H1 (cell line): ENCODE measurements around the gene ASTN2. TPM values are rescaled to one million over a fixed set of nuclear protein-coding genes. Genes with fewer than 3 reads are reported as not detected.

Experiments
- CTCF ChIA-PET: fragments of 300-600 bp; sonication (Branson Sonifier 250); formaldehyde crosslinking; loops from one replicate; lab custom pipeline; 2021; ENCODE audit not compliant: partially characterized antibody; lab: Charles Lee
- POLR2A ChIA-PET: fragments of 300-600 bp; sonication (Branson Sonifier 250); formaldehyde crosslinking; loops from one replicate; lab custom pipeline; 2021; ENCODE audit warnings: inconsistent platforms; ENCODE audit not compliant: partially characterized antibody; lab: Charles Lee
- DNase-seq, 2 experiments: peaks; one replicate each; pipeline versions ENCODE4 v3.0.0 to v3.0.0-alpha.2; 2010 to 2022; ENCODE audit warnings: low spot score in 2 of 2, low read depth in 1 of 2, mixed read lengths in 1 of 2
- FAIRE-seq: peaks from 2 replicates; lab custom pipeline; 2011; peaks lifted over from hg19 to GRCh38; lab: Jason Lieb, UNC
- H2AFZ ChIP-seq: 2 replicates; pipeline ENCODE4 v1.8.1; 2012; ENCODE audit warnings: low read length, inconsistent platforms
- H2AK5ac ChIP-seq: 2 replicates; pipeline ENCODE4 v1.6.1; 2013; ENCODE audit warnings: low read depth, low read length
- H2BK120ac ChIP-seq: replicated peaks from 2 replicates; pipeline ENCODE3; 2013; ENCODE audit warnings: low read depth, low read length, inconsistent platforms
- H2BK12ac ChIP-seq: 2 replicates; pipeline ENCODE4 v1.6.1; 2013; ENCODE audit warnings: low read depth, low read length
- H2BK15ac ChIP-seq: 2 replicates; pipeline ENCODE4 v1.6.1; 2013; ENCODE audit warnings: low read length
- H2BK20ac ChIP-seq: 2 replicates; pipeline ENCODE4 v1.6.1; 2013; ENCODE audit warnings: low read length
- H2BK5ac ChIP-seq: 2 replicates; pipeline ENCODE4 v1.6.1; 2013; ENCODE audit warnings: low read depth, low read length
- H3K14ac ChIP-seq: 2 replicates; pipeline ENCODE4 v1.6.1; 2013; ENCODE audit warnings: inconsistent platforms; ENCODE audit not compliant: insufficient read length
- H3K18ac ChIP-seq: 2 replicates; pipeline ENCODE4 v1.6.1; 2013; ENCODE audit warnings: low read length; ENCODE audit errors: extremely low read depth
- H3K23ac ChIP-seq: 2 replicates; pipeline ENCODE4 v1.6.1; 2013; ENCODE audit warnings: inconsistent platforms; ENCODE audit not compliant: insufficient read length
- H3K23me2 ChIP-seq: 2 replicates; pipeline ENCODE4 v1.6.1; 2013; ENCODE audit warnings: low read depth, low read length
- H3K27ac ChIP-seq: 2 replicates; pipeline ENCODE4 v1.6.1; 2011; ENCODE audit warnings: low read depth, low read length, inconsistent platforms
- H3K27me3 ChIP-seq, 4 experiments: replicated peaks in 1 of 4; 1 replicate in 1 of 4; 2 replicates in 3 of 4; pipeline versions ENCODE4 v1.6.1 to v1.8.1; 2011 to 2013; ENCODE audit warnings: low read length in 3 of 4, mild to moderate bottlenecking in 3 of 4, inconsistent platforms in 2 of 4, mixed read lengths in 2 of 4, moderate library complexity in 1 of 4; ENCODE audit not compliant: control insufficient read depth in 3 of 4, insufficient read depth in 3 of 4; ENCODE audit errors: extremely low read depth in 1 of 4
- H3K36me3 ChIP-seq, 4 experiments: 2 replicates each; pipeline versions ENCODE4 v1.6.1 to v1.8.1; 2011 to 2013; ENCODE audit warnings: mild to moderate bottlenecking in 4 of 4, low read length in 3 of 4, moderate library complexity in 2 of 4, control low read depth in 1 of 4, inconsistent platforms in 1 of 4; ENCODE audit not compliant: insufficient read depth in 4 of 4, control insufficient read depth in 2 of 4
- H3K4ac ChIP-seq: replicated peaks from 2 replicates; pipeline ENCODE3; 2013; ENCODE audit warnings: low read length, low read depth, mixed read lengths, inconsistent platforms; ENCODE audit not compliant: insufficient read length
- H3K4me1 ChIP-seq, 4 experiments: replicated peaks in 1 of 4; 1 replicate in 1 of 4; 2 replicates in 3 of 4; pipeline versions ENCODE4 v1.6.1 to v1.8.1; 2011 to 2013; ENCODE audit warnings: low read length in 3 of 4, inconsistent platforms in 2 of 4, mixed read lengths in 1 of 4; ENCODE audit not compliant: insufficient read depth in 4 of 4, control insufficient read depth in 3 of 4
- H3K4me2 ChIP-seq, 2 experiments: 2 replicates each; pipeline versions ENCODE4 v1.6.1 to v1.8.1; 2011 to 2013; ENCODE audit warnings: low read depth in 2 of 2, low read length in 2 of 2, control low read depth in 1 of 2, inconsistent platforms in 1 of 2, mild to moderate bottlenecking in 1 of 2; ENCODE audit not compliant: insufficient read depth in 1 of 2
- H3K4me3 ChIP-seq, 4 experiments: fragments of 200-600, 300-600 bp in 1 of 4; sonication (generic), shearing (Covaris generic), sonication (Bioruptor Twin) in 1 of 4; 2 replicates each; pipeline versions ENCODE4 v1.5.1 to v1.8.1; 2011 to 2016; ENCODE audit warnings: low read length in 4 of 4, low read depth in 3 of 4, control low read depth in 2 of 4, inconsistent platforms in 2 of 4, mild to moderate bottlenecking in 2 of 4, mixed read lengths in 1 of 4, moderate library complexity in 1 of 4; ENCODE audit not compliant: insufficient read depth in 2 of 4; ENCODE audit errors: extremely low read depth in 1 of 4
- H3K56ac ChIP-seq: replicated peaks from 2 replicates; pipeline ENCODE3; 2013; ENCODE audit warnings: low read depth, mild to moderate bottlenecking, mixed read lengths, low read length, inconsistent platforms; ENCODE audit not compliant: insufficient read length
- H3K79me1 ChIP-seq: 2 replicates; pipeline ENCODE4 v1.6.1; 2013; ENCODE audit warnings: low read depth, low read length, control low read depth
- H3K79me2 ChIP-seq, 2 experiments: 2 replicates each; pipeline versions ENCODE4 v1.6.1 to v1.8.1; 2012 to 2013; ENCODE audit warnings: low read length in 2 of 2, mild to moderate bottlenecking in 2 of 2, inconsistent platforms in 1 of 2; ENCODE audit not compliant: insufficient read depth in 2 of 2, control insufficient read depth in 1 of 2
- H3K9ac ChIP-seq, 4 experiments: replicated peaks in 1 of 4; 1 replicate in 1 of 4; 2 replicates in 3 of 4; pipeline versions ENCODE4 v1.6.1 to v1.8.1; 2011 to 2013; ENCODE audit warnings: low read depth in 3 of 4, low read length in 3 of 4, control low read depth in 2 of 4, mild to moderate bottlenecking in 2 of 4, moderate library complexity in 2 of 4, inconsistent platforms in 1 of 4; ENCODE audit errors: extremely low read depth in 1 of 4
- H3K9me3 ChIP-seq, 2 experiments: 2 replicates each; pipeline versions ENCODE4 v1.6.1 to v1.8.1; 2012 to 2013; ENCODE audit warnings: mild to moderate bottlenecking in 2 of 2, moderate library complexity in 2 of 2, control low read depth in 1 of 2, inconsistent platforms in 1 of 2, low read depth in 1 of 2, low read length in 1 of 2, mixed read lengths in 1 of 2; ENCODE audit not compliant: insufficient read depth in 2 of 2
- H4K20me1 ChIP-seq, 2 experiments: replicated peaks in 1 of 2; 2 replicates each; pipeline versions ENCODE3 to v1.8.1; 2011 to 2013; ENCODE audit warnings: inconsistent platforms in 2 of 2, low read length in 2 of 2, mild to moderate bottlenecking in 1 of 2; ENCODE audit not compliant: insufficient read depth in 2 of 2, control insufficient read depth in 1 of 2
- H4K5ac ChIP-seq: 2 replicates; pipeline ENCODE4 v1.6.1; 2013; ENCODE audit warnings: low read length, low read depth, mixed read lengths, inconsistent platforms; ENCODE audit not compliant: insufficient read length
- H4K8ac ChIP-seq: 2 replicates; pipeline ENCODE4 v1.8.0; 2013; ENCODE audit warnings: mild to moderate bottlenecking, moderate library complexity, low read length, inconsistent platforms; ENCODE audit not compliant: insufficient read depth; ENCODE audit errors: extremely low read depth
- H4K91ac ChIP-seq: replicated peaks from 2 replicates; pipeline ENCODE3; 2013; ENCODE audit warnings: low read length, mixed read lengths, inconsistent platforms; ENCODE audit not compliant: insufficient read length
- CHD1 ChIP-seq: IDR thresholded peaks from 2 replicates; pipeline ENCODE4 v1.6.1; 2012; ENCODE audit warnings: low read depth, low read length, improper control_type of control experiment
- CREB1 ChIP-seq: IDR thresholded peaks from 2 replicates; pipeline ENCODE4 v1.6.1; 2012; ENCODE audit warnings: inconsistent platforms
- EZH2 ChIP-seq: fragments of 200-600 bp; sonication (generic); IDR thresholded peaks from 2 replicates; pipeline ENCODE4 v1.7.1; 2012; ENCODE audit warnings: low read depth, mild to moderate bottlenecking, moderate library complexity, low read length, inconsistent platforms; ENCODE audit not compliant: severe bottlenecking
- KDM1A ChIP-seq: fragments of 200-600, 300-600 bp; sonication (generic); IDR thresholded peaks from 2 replicates; pipeline ENCODE4 v1.7.1; 2016; ENCODE audit warnings: mild to moderate bottlenecking, low read length, borderline replicate concordance
- RAD21 ChIP-seq, 2 experiments: IDR thresholded peaks in 1 of 2; conservative IDR thresholded peaks in 1 of 2; 2 replicates each; pipeline ENCODE4 v1.6.1; 2011; ENCODE audit warnings: low read depth in 2 of 2, low read length in 2 of 2, improper control_type of control experiment in 1 of 2, inconsistent platforms in 1 of 2, mild to moderate bottlenecking in 1 of 2, moderate library complexity in 1 of 2
- RFX5 ChIP-seq: IDR thresholded peaks from 2 replicates; pipeline ENCODE4 v1.6.1; 2011; ENCODE audit warnings: low read depth, low read length, improper control_type of control experiment, borderline replicate concordance
- SP1 ChIP-seq: IDR thresholded peaks from 2 replicates; pipeline ENCODE4 v1.6.1; 2011; ENCODE audit warnings: low read depth, low read length
- WGBS, 2 experiments: shearing (Covaris generic) in 1 of 2; methylation state at CpG; one replicate each; pipeline versions ENCODE4 v1.1.6 to v1.1.7; 2013 to 2015; ENCODE audit warnings: low lambda C conversion rate in 2 of 2, mixed read lengths in 2 of 2, inconsistent platforms in 1 of 2, low coverage in 1 of 2, missing lambda C conversion rate in 1 of 2; ENCODE audit not compliant: insufficient replicate concordance in 2 of 2, insufficient coverage in 1 of 2, insufficient read length in 1 of 2; ENCODE audit errors: extremely low coverage in 1 of 2, missing lambda C conversion rate in 1 of 2; 5-methylcytosine and 5-hydroxymethylcytosine counted together
- polyA plus RNA-seq, 7 experiments: library from polyadenylated mRNA; depleted of rRNA in 3 of 7; stranded (reverse) in 5 of 7; unstranded in 2 of 7; fragments of >200 nt in 5 of 7; fragments of 200-250 nt in 2 of 7; gene quantifications; 1 replicate in 5 of 7; 2 replicates in 1 of 7; 4 replicates in 1 of 7; pipeline versions ENCODE4 v1.2.1 to v1.2.3, GENCODE V29; 2011 to 2013; ENCODE audit warnings: missing spikeins in 2 of 7, mixed read lengths in 2 of 7
- total RNA-seq: library from RNA; stranded (reverse); fragmentation: NEBNext Ultra II Directional; extraction: Animal tissue kit (Norgen Biotek cat#: 25700); gene quantifications from 2 replicates; pipeline ENCODE4 v1.2.1, GENCODE V29; 2021

The ASTN2 gene
- total and polyA plus RNA-seq, 2 of the 8 experiments (the other 6 are each of a cell fraction or from before 2014, with no cell fraction given) = 8.2 to 13.7 TPM

GRCh38 chr9:117072216-117072615 is 342.6 kb downstream of the ASTN2 start:
- Histone ChIP-seq H3K18ac (no peak overlapping the region), H3K79me1 (no peaks in the 10 kb centered on the region), H3K9ac (no peak overlapping the region), H3K23me2 (no peaks in the 10 kb centered on the region), H4K8ac (no peak overlapping the region), H3K79me2 (no peaks in the 10 kb centered on the region), H2BK120ac (no peak overlapping the region), H4K91ac (peak overlapping the region; percentile 44), H3K4ac (no peak overlapping the region), H2BK12ac (no peak overlapping the region), H3K36me3 (no peaks in the 10 kb centered on the region), H3K56ac (no peak overlapping the region), H3K23ac (no peak overlapping the region), H3K14ac (no peak overlapping the region), H3K27me3 (no peaks in the 10 kb centered on the region), H3K4me3 (peak overlapping the region in 1 of 4 experiments; percentile 51; a peak in 1 of 8 replicates), H3K4me2 (peak overlapping the region; percentile 20 to 50; a peak in 1 of 4 replicates), H2AK5ac (no peak overlapping the region), H2BK5ac (no peak overlapping the region), H4K20me1 (no peaks in the 10 kb centered on the region), H3K27ac (no peak overlapping the region), H3K9me3 (no peaks in the 10 kb centered on the region), H2AFZ (no peak overlapping the region), H3K4me1 (peaks cover 0 to 10% (median 4%) of the 10 kb centered on the region in 4 experiments; a peak in 4 of 7 replicates), H2BK20ac (no peak overlapping the region), H2BK15ac (no peak overlapping the region), H4K5ac (no peak overlapping the region)
- FAIRE-seq (no peak), DNase-seq (no peak)
- TF ChIP-seq CHD1 = no peak
- TF ChIP-seq RFX5 = no peak
- 0 out of 4 replicates have a peak, but pooled peaks of 1 of the 2 experiments have one; percentile 1 for TF ChIP-seq RAD21 (IDR thresholded peaks at IDR 0.05 in 1 of 2, conservative IDR thresholded peaks at IDR 0.05 in 1 of 2; ENCODE audit: low read depth in 2 of 2, low read length in 2 of 2)
- TF ChIP-seq SP1 = no peak
- TF ChIP-seq CREB1 = no peak
- TF ChIP-seq KDM1A = no peak
- no peak for TF ChIP-seq EZH2
- 79% methylated on average over 3 of the region's 3 CpGs; no CpG with 5 or more reads in 1 of the 2 experiments for WGBS, 2 experiments
- CTCF ChIA-PET = interaction anchor here (0.9 to 2.6 kb wide), 7 partner anchors 11 to 340 kb away, joined by 3 to 12 read pairs (median 3); no protein-coding TSS in a partner anchor
- POLR2A ChIA-PET = interaction anchor here (1.0 to 1.1 kb wide), 2 partner anchors 9 to 34 kb away, joined by 3 to 4 read pairs; no protein-coding TSS in a partner anchor
